AG10803 (cell line): ENCODE results near the gene MYCL.

ENCODE experiments used
- DNase-seq: peaks from one replicate; pipeline ENCODE4 v3.0.0; 2010; ENCODE audit warnings: low read depth
- H3K4me3 ChIP-seq: 2 replicates; pipeline ENCODE4 v1.5.1; 2011; ENCODE audit warnings: mild to moderate bottlenecking, low read length, control low read depth
- CTCF ChIP-seq: conservative IDR thresholded peaks from 2 replicates; pipeline ENCODE4 v1.5.1; 2011; ENCODE audit warnings: mild to moderate bottlenecking, low read length, control low read depth, inconsistent platforms

Gene MYCL

GRCh38 chr1:39847940-39848339 lies 53.8 kb downstream of the MYCL start:
- no peak for DNase-seq
- no peak overlapping the region for H3K4me3 ChIP-seq
- TF ChIP-seq CTCF = no peak

- no peak for TF ChIP-seq CTCF
- H3K4me3 ChIP-seq = no peak overlapping the region
- DNase-seq = no peak
These were observed 54.9 kb downstream of the MYCL start for GRCh38 chr1:39846796-39847195.

GRCh38 chr1:39845569-39846566 lies 55.8 kb downstream of the MYCL start:
- DNase-seq = peak; percentile 73
- H3K4me3 ChIP-seq = no peak overlapping the region

More at GRCh38 chr1:39845569-39846566, 55.8 kb downstream of the MYCL start:
- no peak for TF ChIP-seq CTCF
